GM13977 (cell line): ENCODE results near the gene TCF12.

Experiments used
- DNase-seq: peaks from one replicate; pipeline ENCODE4 v3.0.0; 2012; ENCODE audit warnings: low spot score
- in situ Hi-C: fragments of 300-500 bp; cut with MboI; formaldehyde crosslinking; loops from one replicate; pipeline ENCODE4 v1.12.0; 2022; ENCODE audit warnings: low sequenced_read_pairs, low pct_unique_long_range_greater_than_20kb, mixed read lengths, inconsistent platforms; ENCODE audit not compliant: unreplicated experiment
- TF ChIP-seq, protein P1 (sequence below): IDR thresholded peaks from 2 replicates; pipeline ENCODE4 v1.5.1; 2012; ENCODE audit warnings: mild to moderate bottlenecking, control low read depth; ENCODE audit not compliant: insufficient read depth; ENCODE audit errors: extremely low read depth, missing control alignments

TCF12 gene

DNA sequence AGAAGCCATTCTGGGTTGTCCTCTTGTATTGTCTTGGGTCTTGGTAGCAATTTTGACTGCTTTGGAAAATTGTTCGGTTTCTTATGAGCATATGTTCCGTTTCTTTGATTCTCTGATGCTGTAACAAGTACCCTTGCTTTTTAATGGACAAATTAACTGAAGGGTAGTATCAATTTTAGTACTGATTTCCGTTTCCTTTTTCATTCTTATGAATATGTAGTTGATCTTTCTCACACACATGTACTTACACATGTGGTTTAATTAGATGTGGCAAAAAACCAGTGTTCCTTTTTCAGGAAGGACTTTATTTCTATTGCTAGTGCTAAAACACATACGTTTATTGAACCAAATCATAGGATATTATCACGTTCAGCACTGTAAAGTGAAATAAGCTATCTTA, 119.1 kb downstream of the TCF12 start:
- no peak for DNase-seq
- TF ChIP-seq, protein P1, sequence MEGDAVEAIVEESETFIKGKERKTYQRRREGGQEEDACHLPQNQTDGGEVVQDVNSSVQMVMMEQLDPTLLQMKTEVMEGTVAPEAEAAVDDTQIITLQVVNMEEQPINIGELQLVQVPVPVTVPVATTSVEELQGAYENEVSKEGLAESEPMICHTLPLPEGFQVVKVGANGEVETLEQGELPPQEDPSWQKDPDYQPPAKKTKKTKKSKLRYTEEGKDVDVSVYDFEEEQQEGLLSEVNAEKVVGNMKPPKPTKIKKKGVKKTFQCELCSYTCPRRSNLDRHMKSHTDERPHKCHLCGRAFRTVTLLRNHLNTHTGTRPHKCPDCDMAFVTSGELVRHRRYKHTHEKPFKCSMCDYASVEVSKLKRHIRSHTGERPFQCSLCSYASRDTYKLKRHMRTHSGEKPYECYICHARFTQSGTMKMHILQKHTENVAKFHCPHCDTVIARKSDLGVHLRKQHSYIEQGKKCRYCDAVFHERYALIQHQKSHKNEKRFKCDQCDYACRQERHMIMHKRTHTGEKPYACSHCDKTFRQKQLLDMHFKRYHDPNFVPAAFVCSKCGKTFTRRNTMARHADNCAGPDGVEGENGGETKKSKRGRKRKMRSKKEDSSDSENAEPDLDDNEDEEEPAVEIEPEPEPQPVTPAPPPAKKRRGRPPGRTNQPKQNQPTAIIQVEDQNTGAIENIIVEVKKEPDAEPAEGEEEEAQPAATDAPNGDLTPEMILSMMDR: no peak
- in situ Hi-C loops: no loop called here

DNA sequence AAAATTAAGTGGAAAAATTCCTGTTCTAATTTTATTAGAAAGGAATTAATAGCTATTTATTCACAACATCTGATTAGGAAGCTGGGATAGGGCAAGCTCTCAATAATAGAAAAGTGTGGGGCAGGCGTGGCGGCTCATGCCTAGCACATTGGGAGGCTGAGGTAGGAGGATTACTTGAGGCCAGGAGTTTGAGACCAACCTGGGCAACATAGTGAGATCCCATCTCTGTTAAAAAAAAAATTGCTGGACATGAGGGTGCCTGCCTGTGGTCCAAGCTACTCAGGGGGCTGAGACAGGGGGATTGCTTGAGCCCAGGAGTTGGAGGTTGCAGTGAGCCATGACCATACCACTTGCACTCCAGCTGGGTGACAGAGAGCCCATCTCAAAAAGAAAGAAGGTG, 119.6 kb downstream of the TCF12 start:
- TF ChIP-seq, protein P1: no peak
- DNase-seq: no peak
- in situ Hi-C loops: no loop called here

DNA sequence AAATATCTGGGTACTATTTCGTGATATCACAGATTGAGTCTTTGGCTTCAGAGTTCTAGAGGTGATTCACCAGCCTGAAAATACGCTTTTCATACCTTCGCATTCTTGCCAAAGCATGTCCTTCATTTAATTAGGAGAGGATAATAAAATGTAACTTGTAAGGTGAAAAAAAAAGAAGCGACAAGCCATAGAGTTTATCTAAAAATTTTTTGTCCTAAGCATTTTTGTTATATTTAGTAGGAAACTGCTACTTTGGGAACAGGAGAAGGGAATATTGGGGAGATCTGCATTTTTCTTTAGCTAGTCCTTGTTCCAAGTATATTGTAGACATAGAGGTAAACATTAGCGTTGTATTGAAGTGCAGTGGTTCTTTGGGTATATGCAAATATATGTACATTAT, 120.1 kb downstream of the TCF12 start:
- DNase-seq: no peak
- in situ Hi-C loops: no loop called here
- TF ChIP-seq, protein P1: no peak

DNA sequence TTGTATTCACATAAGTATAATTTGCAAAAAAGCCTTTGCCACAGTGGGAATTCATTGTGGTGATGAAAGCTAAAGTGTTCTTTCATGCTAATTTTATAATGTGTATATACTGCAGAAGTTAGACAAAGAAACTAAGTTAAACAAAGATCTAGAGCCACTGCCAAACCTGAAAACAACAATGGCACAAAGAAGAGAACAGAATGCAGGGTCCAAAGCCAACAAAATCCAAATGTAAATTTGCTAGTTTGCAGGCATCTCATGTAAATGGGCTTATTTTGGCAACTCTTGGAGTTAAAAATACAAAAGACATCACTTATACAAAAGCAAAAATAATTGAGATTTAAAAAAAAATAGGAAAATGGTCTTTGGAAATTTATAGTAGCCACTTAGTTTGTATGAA, 123.0 kb downstream of the TCF12 start:
- TF ChIP-seq, protein P1: no peak
- in situ Hi-C loops: no loop called here
- no peak for DNase-seq

DNA sequence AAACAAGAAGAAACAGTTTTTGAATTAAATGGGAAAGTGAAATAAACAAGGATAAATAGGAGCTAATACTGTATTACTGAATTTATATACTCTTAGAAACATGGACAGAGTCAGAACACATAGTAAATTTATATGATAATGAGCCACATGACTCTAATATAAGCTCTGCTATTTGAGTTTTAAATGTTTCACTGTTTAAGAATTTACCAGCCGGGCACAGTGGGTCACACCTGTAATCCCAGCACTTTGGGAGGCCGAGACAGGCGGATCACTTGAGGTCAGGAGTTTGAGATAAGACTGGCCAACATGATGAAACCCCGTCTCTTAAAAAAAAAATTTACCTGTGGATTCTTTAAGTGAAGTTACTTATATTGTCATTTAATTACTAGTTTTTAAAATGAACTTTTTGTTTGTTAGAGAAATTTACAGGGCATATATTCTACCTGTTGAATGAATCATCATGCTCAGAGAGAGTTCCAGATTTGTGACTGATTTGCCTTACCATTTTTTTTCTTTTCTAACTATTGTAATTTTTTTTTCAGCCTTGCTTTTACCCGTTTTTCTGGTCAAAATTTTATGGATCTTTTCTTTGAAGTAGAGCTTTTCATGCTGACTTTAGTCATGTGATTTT, 125.7 kb downstream of the TCF12 start:
- DNase-seq: no peak
- in situ Hi-C loops: no loop called here
- TF ChIP-seq, protein P1: no peak

DNA sequence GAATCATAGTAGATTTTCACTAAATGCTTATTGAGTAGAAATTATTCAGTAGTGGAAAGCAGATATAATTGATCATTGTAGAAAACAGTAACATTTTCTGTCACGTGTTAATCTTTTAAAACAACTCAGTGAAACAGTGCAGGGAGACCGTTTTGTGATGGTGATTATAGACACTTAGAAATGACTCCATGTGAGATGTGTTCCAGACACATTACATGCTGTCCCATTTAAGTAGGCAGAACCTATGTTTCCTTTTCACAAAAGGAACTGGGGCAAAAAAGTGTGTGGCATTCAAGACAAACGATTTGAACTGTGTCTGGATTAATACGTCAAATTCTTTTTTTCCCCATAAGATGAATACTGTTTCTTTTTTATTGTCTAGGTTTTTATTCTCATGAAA, 126.5 kb downstream of the TCF12 start:
- TF ChIP-seq, protein P1: no peak
- in situ Hi-C loops: no loop called here
- no peak for DNase-seq
